ENCODE results near the gene NECTIN1.

DNA sequence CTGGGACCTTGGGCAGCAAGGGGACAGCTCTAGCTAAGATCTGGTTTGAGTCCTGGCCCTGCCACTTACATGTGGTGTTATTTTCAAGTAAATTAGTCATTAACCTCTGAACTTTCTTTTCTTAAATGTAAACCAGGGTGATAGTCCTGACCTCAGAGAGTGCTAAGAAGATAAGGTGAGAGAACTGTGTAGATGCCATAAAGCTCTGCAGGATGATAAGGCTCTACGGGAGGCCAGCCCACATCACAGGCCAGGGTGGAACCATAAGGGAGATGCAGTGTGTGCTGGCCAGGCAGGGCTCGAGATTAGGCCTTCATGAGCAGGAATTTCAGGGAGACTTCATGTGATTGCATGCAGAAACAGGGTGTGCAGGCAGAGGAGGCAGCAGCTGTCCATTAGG, 24.2 kb downstream of the NECTIN1 start:
- TF ChIP-seq POLR2AphosphoS5 (IDR thresholded peaks at IDR 0.05) (no peak), POLR2A (IDR thresholded peaks at IDR 0.05) (no peak), EP300 (IDR thresholded peaks at IDR 0.05) (no peak)
- TF ChIP-seq, protein P1, sequence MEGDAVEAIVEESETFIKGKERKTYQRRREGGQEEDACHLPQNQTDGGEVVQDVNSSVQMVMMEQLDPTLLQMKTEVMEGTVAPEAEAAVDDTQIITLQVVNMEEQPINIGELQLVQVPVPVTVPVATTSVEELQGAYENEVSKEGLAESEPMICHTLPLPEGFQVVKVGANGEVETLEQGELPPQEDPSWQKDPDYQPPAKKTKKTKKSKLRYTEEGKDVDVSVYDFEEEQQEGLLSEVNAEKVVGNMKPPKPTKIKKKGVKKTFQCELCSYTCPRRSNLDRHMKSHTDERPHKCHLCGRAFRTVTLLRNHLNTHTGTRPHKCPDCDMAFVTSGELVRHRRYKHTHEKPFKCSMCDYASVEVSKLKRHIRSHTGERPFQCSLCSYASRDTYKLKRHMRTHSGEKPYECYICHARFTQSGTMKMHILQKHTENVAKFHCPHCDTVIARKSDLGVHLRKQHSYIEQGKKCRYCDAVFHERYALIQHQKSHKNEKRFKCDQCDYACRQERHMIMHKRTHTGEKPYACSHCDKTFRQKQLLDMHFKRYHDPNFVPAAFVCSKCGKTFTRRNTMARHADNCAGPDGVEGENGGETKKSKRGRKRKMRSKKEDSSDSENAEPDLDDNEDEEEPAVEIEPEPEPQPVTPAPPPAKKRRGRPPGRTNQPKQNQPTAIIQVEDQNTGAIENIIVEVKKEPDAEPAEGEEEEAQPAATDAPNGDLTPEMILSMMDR (IDR thresholded peaks at IDR 0.05) = no peak

Data from upper lobe of left lung (tissue), 4 donors.